NCI-H82 treated with DMSO at 0.1 percent for 48 hours (cell line): ENCODE data around the gene FBXW11.
"Not testable (repeated sequence)": the region's sequence is repeated elsewhere in the genome, so short reads cannot be mapped to it uniquely, and the experiment has no call there.

Source experiments
- DNase-seq: peaks from one replicate; lab custom pipeline; 2025; ENCODE audit not compliant: unreplicated experiment; lab: John Stamatoyannopoulos, UW

FBXW11 gene

GRCh38 chr5:172020110-172020786 lies 13.8 kb upstream of the FBXW11 start:
- not testable (repeated sequence) for DNase-seq

GRCh38 chr5:172015346-172015745 lies 8.9 kb upstream of the FBXW11 start:
- no peak for DNase-seq

GRCh38 chr5:172010278-172010677 lies 3.8 kb upstream of the FBXW11 start:
- no peak for DNase-seq

- DNase-seq: no peak
Observed at GRCh38 chr5:172009536-172010270, 3.3 kb upstream of the FBXW11 start.

GRCh38 chr5:172008689-172009141 lies 2.3 kb upstream of the FBXW11 start:
- no peak for DNase-seq

GRCh38 chr5:172008111-172008455 lies 1.6 kb upstream of the FBXW11 start:
- no peak for DNase-seq

- no peak for DNase-seq
Observed at GRCh38 chr5:172007175-172008110, 1.0 kb upstream of the FBXW11 start.

- DNase-seq: no peak
Observed at GRCh38 chr5:172005708-172006320, 624 bp downstream of the FBXW11 start.

GRCh38 chr5:172004824-172005237 lies 1.6 kb downstream of the FBXW11 start:
- no peak for DNase-seq

GRCh38 chr5:172003746-172004145 lies 2.7 kb downstream of the FBXW11 start:
- DNase-seq: no peak

GRCh38 chr5:172002840-172003512 lies 3.5 kb downstream of the FBXW11 start:
- DNase-seq: no peak

GRCh38 chr5:172002310-172002709 lies 4.1 kb downstream of the FBXW11 start:
- DNase-seq: no peak

- DNase-seq: no peak
Observed at GRCh38 chr5:171999877-172000276, 6.6 kb downstream of the FBXW11 start.

- DNase-seq: no peak
Observed at GRCh38 chr5:171999100-171999499, 7.3 kb downstream of the FBXW11 start.

- no peak for DNase-seq
Observed at GRCh38 chr5:171997011-171997410, 9.4 kb downstream of the FBXW11 start.

- no peak for DNase-seq
Observed at GRCh38 chr5:171992813-171993212, 13.6 kb downstream of the FBXW11 start.

GRCh38 chr5:171992305-171992704 lies 14.1 kb downstream of the FBXW11 start:
- no peak for DNase-seq

GRCh38 chr5:171990713-171991015 lies 15.8 kb downstream of the FBXW11 start:
- no peak for DNase-seq

GRCh38 chr5:171989946-171990712 lies 16.3 kb downstream of the FBXW11 start:
- no peak for DNase-seq

- no peak for DNase-seq
Observed at GRCh38 chr5:171989276-171989675, 17.2 kb downstream of the FBXW11 start.
